HEK293T (cell line): ENCODE results near the gene GNAQ.

ENCODE experiments used
- BHLHE40 ChIP-seq: fragments of 450-650 bp; IDR thresholded peaks from 2 replicates; pipeline ENCODE4 v1.6.1; 2016; ENCODE audit warnings: mild to moderate bottlenecking, moderate library complexity, borderline replicate concordance
- ELF4 ChIP-seq: fragments of 450-650 bp; IDR thresholded peaks from 2 replicates; pipeline ENCODE4 v1.6.1; 2017; ENCODE audit warnings: antibody characterized with exemption
- FOXA1 ChIP-seq: fragments of 450-650 bp; IDR thresholded peaks from 2 replicates; pipeline ENCODE4 v1.6.1; 2016; ENCODE audit warnings: mild to moderate bottlenecking
- FOXK2 ChIP-seq: fragments of 450-650 bp; IDR thresholded peaks from 2 replicates; pipeline ENCODE4 v1.6.1; 2016; ENCODE audit warnings: mild to moderate bottlenecking
- LEF1 ChIP-seq: fragments of 450-650 bp; IDR thresholded peaks from 2 replicates; pipeline ENCODE4 v1.6.1; 2017; ENCODE audit warnings: mild to moderate bottlenecking, borderline replicate concordance
- NFRKB ChIP-seq: fragments of 450-650 bp; IDR thresholded peaks from 2 replicates; pipeline ENCODE4 v1.6.1; 2016; ENCODE audit warnings: mild to moderate bottlenecking, moderate library complexity
- PKNOX1 ChIP-seq: fragments of 450-650 bp; IDR thresholded peaks from 2 replicates; pipeline ENCODE4 v1.6.1; 2016
- SP1 ChIP-seq: fragments of 450-650 bp; IDR thresholded peaks from 2 replicates; pipeline ENCODE4 v1.6.1; 2017
- SUZ12 ChIP-seq: fragments of 450-650 bp; IDR thresholded peaks from 2 replicates; pipeline ENCODE4 v1.6.1; 2016; ENCODE audit warnings: mild to moderate bottlenecking
- TARDBP ChIP-seq: fragments of 450-650 bp; IDR thresholded peaks from 2 replicates; pipeline ENCODE4 v1.6.1; 2016

GRCh38 chr9:77909306-77909705 lies 122.3 kb downstream of the GNAQ start:
- TF ChIP-seq BHLHE40 (no peak), SUZ12 (no peak), TARDBP (no peak), PKNOX1 (no peak), LEF1 (no peak), FOXA1 (no peak), SP1 (no peak), ELF4 (no peak), FOXK2 (no peak), NFRKB (no peak)
